ENCODE measurements around the gene HOMER2. TPM values are rescaled to one million over a fixed set of nuclear protein-coding genes. Genes with fewer than 3 reads are reported as not detected.
"Not testable (repeated sequence)": the region's sequence is repeated elsewhere in the genome, so short reads cannot be mapped to it uniquely, and the experiment has no call there.

Gene HOMER2
- total RNA-seq (2014; rRNA removed; shearing (Covaris generic)) (3.2 and 5.6 TPM in 2 replicates), total RNA-seq (2022) (5.6 and 6.3 TPM in 2 replicates), Bru-seq, nascent RNA (percentile 33 among the genes with signal in this experiment), BruChase-seq, experiment 1, labeled RNA remaining after a 6-hour chase (percentile 41 among the genes with signal in this experiment), BruChase-seq, experiment 2, labeled RNA remaining after a 2-hour chase (percentile 32 among the genes with signal in this experiment)
- long read RNA-seq, partial matches to known transcripts, result 1 of 3 reads
- long read RNA-seq, other reads (novel, unspliced or antisense), result 1 of 3 reads

- POLR2A ChIA-PET, result no interaction called here
- Histone ChIP-seq H3K4me3 (ENCODE audit: low read depth, low read length, poor library complexity, severe bottlenecking) (no peak within 1 kb of the TSS), H3K27ac (ENCODE audit: low read depth, low read length, poor library complexity, severe bottlenecking) (no peak within 1 kb of the TSS), H3K4me1 (ENCODE audit: insufficient read depth, low read length, poor library complexity, severe bottlenecking) (no peaks in the 10 kb centered on the region), H2AFZ (ENCODE audit: low read length) (no peak within 1 kb of the TSS), H3K79me2 (ENCODE audit: insufficient read depth, low read depth, low read length) (no peaks in the 10 kb centered on the region), H3K36me3 (ENCODE audit: insufficient read depth, low read length) (no peaks in the 10 kb centered on the region), H3K9me3 (ENCODE audit: low read length) (no peaks in the 10 kb centered on the region), H4K20me1 (ENCODE audit: insufficient read depth, low read length) (no peaks in the 10 kb centered on the region), H3K4me2 (ENCODE audit: low read length) (no peak within 1 kb of the TSS), H3K9me2 (ENCODE audit: insufficient read depth, low read length) (no peaks in the 10 kb centered on the region)
- CTCF ChIA-PET (ENCODE audit: unreplicated experiment), result no interaction called here
- intact Hi-C loops (cut with micrococcal nuclease; ENCODE audit: unreplicated experiment), result no loop called here
- no peak for DNase-seq (ENCODE audit: low spot score)
- no TSS peak for BruUV-seq (replicated peaks)
- no peak for TF ChIP-seq EZH2phosphoT487 (IDR thresholded peaks at IDR 0.05; ENCODE audit: borderline replicate concordance, low read depth, low read length)
- TF ChIP-seq, protein P1, sequence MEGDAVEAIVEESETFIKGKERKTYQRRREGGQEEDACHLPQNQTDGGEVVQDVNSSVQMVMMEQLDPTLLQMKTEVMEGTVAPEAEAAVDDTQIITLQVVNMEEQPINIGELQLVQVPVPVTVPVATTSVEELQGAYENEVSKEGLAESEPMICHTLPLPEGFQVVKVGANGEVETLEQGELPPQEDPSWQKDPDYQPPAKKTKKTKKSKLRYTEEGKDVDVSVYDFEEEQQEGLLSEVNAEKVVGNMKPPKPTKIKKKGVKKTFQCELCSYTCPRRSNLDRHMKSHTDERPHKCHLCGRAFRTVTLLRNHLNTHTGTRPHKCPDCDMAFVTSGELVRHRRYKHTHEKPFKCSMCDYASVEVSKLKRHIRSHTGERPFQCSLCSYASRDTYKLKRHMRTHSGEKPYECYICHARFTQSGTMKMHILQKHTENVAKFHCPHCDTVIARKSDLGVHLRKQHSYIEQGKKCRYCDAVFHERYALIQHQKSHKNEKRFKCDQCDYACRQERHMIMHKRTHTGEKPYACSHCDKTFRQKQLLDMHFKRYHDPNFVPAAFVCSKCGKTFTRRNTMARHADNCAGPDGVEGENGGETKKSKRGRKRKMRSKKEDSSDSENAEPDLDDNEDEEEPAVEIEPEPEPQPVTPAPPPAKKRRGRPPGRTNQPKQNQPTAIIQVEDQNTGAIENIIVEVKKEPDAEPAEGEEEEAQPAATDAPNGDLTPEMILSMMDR (conservative IDR thresholded peaks at IDR 0.05; ENCODE audit: low read length), result no peak
Measured at GRCh38 chr15:82952158-82953081, at the start of gene HOMER2. TSS of gene HOMER2 (minus strand) at chr15:82952720. CDS start at chr15:82952535, 185 bp downstream.

GRCh38 chr15:83000672-83001031 lies 48.1 kb upstream of the HOMER2 start:
- not testable (repeated sequence) for H3K9me3 ChIP-seq (ENCODE audit: low read length); DNase-seq (ENCODE audit: low spot score); H3K9me2 ChIP-seq (ENCODE audit: insufficient read depth, low read length); H3K4me1 ChIP-seq (ENCODE audit: insufficient read depth, low read length, poor library complexity, severe bottlenecking); H3K4me3 ChIP-seq (ENCODE audit: low read depth, low read length, poor library complexity, severe bottlenecking); H3K27ac ChIP-seq (ENCODE audit: low read depth, low read length, poor library complexity, severe bottlenecking); H4K20me1 ChIP-seq (ENCODE audit: insufficient read depth, low read length); H3K4me2 ChIP-seq (ENCODE audit: low read length); H3K79me2 ChIP-seq (ENCODE audit: insufficient read depth, low read depth, low read length); BruUV-seq (replicated peaks)
- peaks cover 10% of the 10 kb centered on the region; the same call in 1 of the 2 replicates for H3K36me3 ChIP-seq (ENCODE audit: insufficient read depth, low read length)
- CTCF ChIA-PET (ENCODE audit: unreplicated experiment), result interaction anchor here (1.2 kb wide), 1 partner anchor 151 kb away, joined by 5 read pairs; no protein-coding TSS in a partner anchor
- POLR2A ChIA-PET, result interaction anchor here (1.3 kb wide), 1 partner anchor 15 kb away, joined by 6 read pairs; the partner anchor contains the start of gene RAMAC
- intact Hi-C loops (cut with micrococcal nuclease; ENCODE audit: unreplicated experiment), result loop anchor here (1.0 to 5.0 kb wide), 2 partner anchors 151 to 468 kb away; no protein-coding TSS in a partner anchor
- H2AFZ ChIP-seq (ENCODE audit: low read length), result peak overlapping the region; percentile 35; the same call in 1 of the 2 replicates

DNA sequence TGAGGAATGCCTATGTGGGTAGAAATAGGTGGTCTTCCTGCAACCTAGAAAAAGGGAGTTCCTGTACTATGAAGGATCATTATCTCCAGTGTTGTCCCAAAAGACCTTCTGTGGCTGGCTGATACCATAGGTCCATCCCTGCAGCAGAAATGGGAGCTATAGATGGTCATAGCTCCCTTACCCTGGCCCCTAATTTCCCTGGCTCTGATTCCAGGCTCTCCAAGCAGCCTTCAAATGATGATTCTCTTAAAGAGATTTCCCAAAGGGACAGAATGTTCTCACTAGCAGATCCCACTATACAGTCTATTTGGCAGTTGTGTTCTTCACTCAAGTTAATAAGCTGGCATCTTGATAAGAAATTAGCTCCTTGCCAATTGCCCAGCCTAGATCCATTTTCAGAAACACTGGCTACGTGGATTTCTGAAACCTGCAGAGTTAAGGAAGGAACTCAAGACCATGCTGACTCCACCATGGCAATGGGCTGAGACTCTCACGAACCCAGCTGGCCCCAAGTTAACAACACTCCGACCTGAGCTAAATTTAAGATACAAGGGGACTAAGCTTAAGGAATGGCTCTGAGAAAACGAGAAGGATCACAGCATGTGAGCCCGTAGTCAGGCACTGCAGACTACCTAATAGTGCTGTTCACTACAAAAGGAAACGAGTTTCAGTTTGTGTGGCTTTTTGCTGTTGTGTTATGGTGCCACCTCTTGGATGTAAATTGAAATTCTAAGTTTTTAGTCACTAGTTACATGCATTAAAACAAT lies 47.6 kb upstream of the HOMER2 start:
- POLR2A ChIA-PET, result interaction anchor here (1.3 kb wide), 1 partner anchor 14 kb away, joined by 6 read pairs; the partner anchor contains the start of gene RAMAC

More for the DNA sequence above, 47.6 kb upstream of the HOMER2 start:
- no TSS peak for BruUV-seq (replicated peaks)
- no peaks in the 10 kb centered on the region for H3K9me3 ChIP-seq (ENCODE audit: low read length)
- TF ChIP-seq EZH2phosphoT487 (IDR thresholded peaks at IDR 0.05; ENCODE audit: borderline replicate concordance, low read depth, low read length), result no peak
- TF ChIP-seq, protein P1 (conservative IDR thresholded peaks at IDR 0.05; ENCODE audit: low read length), result peak; percentile 83
- peak overlapping the region; percentile 57 for H3K4me2 ChIP-seq (ENCODE audit: low read length)
- DNase-seq (ENCODE audit: low spot score), result peak; percentile 70
- no peaks in the 10 kb centered on the region for H4K20me1 ChIP-seq (ENCODE audit: insufficient read depth, low read length)
- peaks cover 8% of the 10 kb centered on the region for H3K4me1 ChIP-seq (ENCODE audit: insufficient read depth, low read length, poor library complexity, severe bottlenecking)
- H3K36me3 ChIP-seq (ENCODE audit: insufficient read depth, low read length), result peaks cover 5% of the 10 kb centered on the region; the same call in 1 of the 2 replicates
- no peaks in the 10 kb centered on the region for H3K9me2 ChIP-seq (ENCODE audit: insufficient read depth, low read length)
- H3K79me2 ChIP-seq (ENCODE audit: insufficient read depth, low read depth, low read length), result no peaks in the 10 kb centered on the region
- CTCF ChIA-PET (ENCODE audit: unreplicated experiment), result interaction anchor here (0.6 to 1.2 kb wide), 2 partner anchors 14 to 151 kb away, joined by 3 to 5 read pairs; no protein-coding TSS in a partner anchor
- peak overlapping the region; percentile 35; the same call in 1 of the 2 replicates for H2AFZ ChIP-seq (ENCODE audit: low read length)
- intact Hi-C loops (cut with micrococcal nuclease; ENCODE audit: unreplicated experiment), result loop anchor here (1.0 to 10.0 kb wide), 3 partner anchors 151 to 1135 kb away; no protein-coding TSS in a partner anchor
- H3K27ac ChIP-seq (ENCODE audit: low read depth, low read length, poor library complexity, severe bottlenecking), result no peak overlapping the region
- H3K4me3 ChIP-seq (ENCODE audit: low read depth, low read length, poor library complexity, severe bottlenecking), result peak overlapping the region; percentile 29
